GM18499 (cell line): ENCODE data around the gene MARS1.
"Not testable (repeated sequence)": the region's sequence is repeated elsewhere in the genome, so short reads cannot be mapped to it uniquely, and the experiment has no call there.

ENCODE experiments used
- ATAC-seq: cut with Tn5 transposase; IDR thresholded peaks from one replicate; pipeline ENCODE4 v1.9.1; 2021; ENCODE audit warnings: moderate number of reproducible peaks; ENCODE audit not compliant: insufficient read depth, unreplicated experiment

Gene MARS1

DNA sequence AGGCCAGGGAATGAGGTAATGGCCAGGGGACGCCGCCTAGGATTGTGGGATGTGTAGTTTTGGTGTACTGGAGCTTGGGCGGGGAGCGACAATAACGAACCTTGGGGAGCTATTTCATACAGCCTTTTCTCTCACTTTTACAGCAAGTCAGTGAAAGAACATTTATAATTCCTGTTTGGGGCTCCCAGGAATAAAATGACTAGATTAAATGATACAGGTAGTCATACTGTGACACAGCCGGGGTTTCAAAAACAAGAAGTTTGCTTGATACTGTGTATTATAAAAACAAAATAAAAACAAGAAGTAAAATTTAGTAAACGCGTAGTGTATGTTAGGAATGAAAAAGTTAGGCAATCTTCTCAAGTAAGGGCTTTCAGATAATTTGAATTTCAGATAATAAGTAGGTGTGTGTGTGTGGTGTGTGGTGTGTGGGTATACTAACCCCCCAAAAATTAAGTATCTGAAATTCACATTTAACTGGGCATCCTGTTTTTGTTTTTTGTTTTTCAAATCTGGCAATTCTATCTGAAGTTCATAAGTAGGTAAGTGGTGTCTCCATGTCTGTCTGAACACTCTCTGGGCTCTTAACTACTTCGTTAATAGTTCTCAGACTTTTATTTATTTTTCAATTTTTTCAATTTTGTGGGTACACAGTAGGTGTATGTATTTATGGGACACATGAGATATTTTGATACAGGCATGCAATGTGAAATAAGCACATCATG lies 59.6 kb downstream of the MARS1 start:
- no peak for ATAC-seq

DNA sequence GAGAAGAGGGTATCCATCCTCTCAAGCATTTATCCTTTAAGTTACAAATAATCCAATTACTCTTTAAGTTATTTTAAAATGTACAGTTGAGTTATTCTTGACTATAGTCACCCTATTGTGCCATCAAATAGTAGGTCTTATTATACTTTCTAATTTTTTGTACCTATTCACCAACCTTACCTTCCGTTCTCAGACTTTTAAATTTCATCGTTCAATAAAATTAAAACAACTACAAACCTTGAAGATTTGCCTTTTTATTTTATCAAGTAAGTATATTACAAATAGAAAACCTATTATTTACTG lies 60.1 kb downstream of the MARS1 start:
- no peak for ATAC-seq

DNA sequence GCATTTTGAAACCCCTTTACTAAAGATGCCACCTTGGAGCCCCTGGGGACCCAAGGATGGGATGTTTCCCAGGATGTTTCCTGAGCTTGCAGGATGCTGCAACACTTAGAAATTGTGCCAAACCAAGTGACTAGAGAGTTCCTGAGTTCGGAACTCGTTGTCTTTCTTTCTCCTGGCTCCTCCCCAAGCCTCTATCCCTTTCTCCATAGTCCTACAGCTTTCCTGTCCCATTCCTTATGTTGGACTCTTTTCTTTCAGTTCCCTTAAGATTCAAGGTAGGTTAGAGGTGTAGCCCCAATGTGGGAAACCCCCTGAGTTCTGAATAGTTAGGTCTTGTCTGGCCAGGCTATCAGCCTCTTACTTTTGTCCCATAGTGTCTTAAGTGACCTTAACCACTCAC lies 60.6 kb downstream of the MARS1 start:
- no peak for ATAC-seq

DNA sequence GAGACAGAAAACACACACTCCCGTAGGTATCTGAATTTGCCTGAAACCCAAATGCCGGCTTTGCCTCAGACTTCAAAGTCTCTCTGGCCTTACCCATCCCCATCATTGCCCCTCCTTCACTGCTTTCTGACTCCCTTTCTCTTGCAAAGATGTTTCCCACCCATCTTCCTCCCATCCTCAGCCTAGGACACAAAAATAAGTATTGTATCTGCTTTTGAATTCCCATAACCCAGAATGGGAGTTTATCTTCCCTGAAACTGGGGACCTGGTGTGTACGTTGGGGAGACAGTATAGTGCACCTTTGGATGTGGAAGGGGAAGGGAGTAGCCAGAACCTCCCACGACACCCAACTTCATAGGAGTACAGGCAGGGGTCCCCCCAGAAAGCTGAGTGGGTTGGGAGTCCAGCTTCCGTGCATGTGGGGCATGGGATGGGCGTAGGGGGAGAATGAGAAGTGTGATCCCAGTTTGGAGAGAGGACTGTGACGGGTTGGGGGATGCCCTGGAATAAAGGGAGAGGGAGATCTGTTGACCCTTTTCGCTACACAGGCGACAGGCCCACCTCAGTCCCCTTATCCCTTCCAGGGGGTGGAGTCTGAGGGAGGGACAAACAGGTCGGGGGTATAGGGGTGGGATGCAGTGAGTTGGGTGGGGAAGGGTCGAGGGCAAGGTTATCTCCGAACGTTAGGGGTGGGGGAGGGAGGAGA lies 61.5 kb downstream of the MARS1 start:
- no peak for ATAC-seq

DNA sequence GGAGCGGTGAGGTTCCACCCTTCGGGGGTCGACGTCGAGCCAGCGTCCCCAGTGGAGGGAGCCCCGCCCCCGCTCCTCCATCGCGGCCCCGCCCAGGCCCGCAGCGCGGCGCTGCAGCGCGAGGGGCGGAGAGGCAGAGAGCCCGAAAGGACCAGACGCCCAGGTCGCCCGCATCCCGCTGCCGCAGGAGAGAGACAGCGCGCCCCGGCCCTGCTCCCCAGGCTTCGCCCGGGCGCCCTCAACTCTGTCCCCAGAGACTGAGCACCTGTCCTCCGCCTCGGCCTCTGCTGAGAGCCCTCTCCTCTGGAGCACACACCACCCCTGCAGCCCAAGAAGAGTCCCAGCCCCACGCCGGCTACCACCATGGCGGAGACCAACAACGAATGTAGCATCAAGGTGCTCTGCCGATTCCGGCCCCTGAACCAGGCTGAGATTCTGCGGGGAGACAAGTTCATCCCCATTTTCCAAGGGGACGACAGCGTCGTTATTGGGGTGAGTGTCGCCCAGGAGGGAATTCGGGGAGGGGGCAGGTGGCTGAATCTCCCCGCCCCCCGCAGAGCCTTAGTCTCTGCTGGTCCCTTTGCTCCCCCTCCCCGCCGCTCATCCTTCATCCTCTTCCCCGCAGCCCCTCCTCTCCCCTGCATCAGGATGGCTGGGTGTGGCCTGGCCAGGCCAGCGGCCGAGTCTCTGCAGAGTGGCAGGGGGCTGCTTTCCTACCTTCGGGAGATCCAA lies 62.2 kb downstream of the MARS1 start, which contains the start of gene KIF5A:
KIF5A (plus strand) TSS at position 136 of the 732 bp plus-strand sequence; CDS start at position 364, 228 bp downstream.
- no peak for ATAC-seq

DNA sequence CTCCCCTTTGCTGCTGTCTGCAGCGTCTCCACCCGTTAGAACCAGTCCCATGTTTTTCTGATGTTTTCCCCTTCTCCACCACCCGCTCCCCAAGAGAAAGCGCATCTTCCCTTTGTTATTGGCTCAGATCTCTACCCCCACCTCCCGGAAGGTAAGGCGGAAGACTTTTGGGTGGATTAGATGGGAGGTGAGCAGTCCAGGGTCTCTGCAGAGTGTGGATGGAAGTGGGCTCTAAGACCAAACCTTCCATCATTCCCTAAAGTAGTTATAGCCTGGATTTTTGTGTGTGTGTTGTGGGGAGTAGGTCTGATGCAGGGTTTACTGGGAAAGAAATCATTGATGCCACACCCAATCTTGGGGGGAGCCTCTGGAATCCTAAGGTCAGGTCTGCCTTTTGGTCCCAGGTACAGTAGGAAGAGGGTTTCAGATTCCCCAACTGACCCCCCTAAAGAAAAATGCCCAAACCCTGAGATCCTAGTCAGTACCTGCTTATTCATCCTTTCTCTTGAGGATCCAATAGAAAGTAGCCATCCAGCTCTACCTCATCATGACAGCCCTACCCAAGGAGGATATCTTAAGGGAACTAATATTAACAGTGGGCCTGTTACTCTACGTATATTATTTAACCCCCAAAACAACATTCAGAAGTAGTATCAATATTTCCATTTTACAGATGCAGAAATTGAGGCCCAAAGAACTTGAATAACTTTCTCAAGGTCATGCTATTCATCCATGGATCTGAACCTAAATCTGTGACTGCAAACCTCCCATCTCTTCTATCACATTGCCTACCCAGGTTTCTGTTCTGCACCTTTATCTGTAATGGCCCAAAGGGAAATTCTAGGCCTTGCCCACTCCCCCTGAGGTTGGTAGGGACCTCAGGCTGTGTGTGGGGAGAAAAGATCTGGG lies 63.0 kb downstream of the MARS1 start:
- no peak for ATAC-seq

DNA sequence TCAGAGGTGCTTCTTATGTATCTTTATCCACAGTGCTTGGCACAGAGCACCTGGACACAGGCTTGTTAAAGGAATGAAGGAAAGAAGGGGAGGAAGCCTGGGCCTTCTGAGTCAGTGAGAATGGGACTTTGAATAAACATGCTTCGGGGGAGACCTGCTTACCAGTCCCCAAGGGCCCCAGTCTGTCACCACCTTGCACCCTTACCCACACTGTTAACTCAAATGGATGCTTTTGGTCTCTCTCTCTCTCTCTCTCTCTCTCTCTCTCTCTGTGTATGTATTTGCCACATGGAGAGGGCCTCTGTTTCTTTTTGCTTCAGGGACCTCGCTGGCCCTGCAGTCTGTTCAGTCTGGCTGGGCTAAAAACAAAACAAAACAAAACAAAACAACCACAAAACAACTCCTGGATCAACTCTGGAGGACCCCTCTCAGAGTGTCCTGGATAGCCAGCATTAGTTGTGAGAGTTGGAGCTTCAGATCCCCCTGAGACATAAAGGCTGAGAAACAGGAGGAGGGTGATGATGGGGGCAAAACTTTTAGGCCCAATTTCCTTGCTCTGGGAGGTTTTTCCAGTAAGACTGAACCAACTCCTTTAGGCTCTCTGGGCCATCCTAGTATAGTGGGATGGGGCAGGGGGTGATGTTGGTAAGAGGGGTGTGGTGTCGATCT lies 63.9 kb downstream of the MARS1 start:
- ATAC-seq = no peak

DNA sequence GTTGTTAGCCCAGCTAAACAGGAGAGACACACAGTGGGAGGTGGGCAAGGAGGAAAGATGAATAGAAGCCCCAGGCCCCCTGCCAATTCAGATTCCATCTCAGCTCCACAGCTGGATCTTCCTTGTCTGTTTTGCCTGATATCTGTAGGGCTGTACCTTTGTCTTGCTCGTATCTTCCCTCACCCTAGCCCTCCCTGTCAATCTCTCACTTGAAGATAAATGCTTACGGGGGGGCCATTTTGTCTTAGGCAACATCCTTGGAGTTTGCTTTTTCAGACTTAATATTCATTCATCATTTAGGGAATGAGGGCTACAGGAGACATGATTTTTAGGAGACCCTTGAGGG lies 64.4 kb downstream of the MARS1 start:
- no peak for ATAC-seq

DNA sequence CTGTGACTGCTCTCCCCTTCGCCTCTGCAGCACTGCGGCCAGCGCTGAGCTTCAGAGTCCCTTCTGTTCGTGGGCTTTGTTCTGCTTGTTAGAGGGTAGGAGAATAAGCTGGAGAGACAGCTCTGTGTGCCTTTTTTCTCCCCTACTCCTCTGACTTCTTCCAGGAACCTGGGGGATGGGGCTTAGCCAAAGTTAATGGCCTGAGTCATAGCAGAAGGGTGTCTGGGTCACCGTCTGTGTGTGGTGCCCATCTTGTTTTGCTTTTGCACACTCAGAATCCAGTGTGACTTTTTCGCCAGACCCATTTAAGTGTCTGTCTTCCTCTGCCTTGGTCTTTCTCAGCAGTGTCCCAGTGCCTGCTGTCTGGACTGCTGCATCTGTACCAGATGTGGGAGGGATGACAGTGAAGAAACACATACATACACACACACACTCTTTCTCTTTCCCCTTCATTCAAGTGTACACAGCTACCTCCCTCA lies 65.0 kb downstream of the MARS1 start:
- ATAC-seq = no peak

DNA sequence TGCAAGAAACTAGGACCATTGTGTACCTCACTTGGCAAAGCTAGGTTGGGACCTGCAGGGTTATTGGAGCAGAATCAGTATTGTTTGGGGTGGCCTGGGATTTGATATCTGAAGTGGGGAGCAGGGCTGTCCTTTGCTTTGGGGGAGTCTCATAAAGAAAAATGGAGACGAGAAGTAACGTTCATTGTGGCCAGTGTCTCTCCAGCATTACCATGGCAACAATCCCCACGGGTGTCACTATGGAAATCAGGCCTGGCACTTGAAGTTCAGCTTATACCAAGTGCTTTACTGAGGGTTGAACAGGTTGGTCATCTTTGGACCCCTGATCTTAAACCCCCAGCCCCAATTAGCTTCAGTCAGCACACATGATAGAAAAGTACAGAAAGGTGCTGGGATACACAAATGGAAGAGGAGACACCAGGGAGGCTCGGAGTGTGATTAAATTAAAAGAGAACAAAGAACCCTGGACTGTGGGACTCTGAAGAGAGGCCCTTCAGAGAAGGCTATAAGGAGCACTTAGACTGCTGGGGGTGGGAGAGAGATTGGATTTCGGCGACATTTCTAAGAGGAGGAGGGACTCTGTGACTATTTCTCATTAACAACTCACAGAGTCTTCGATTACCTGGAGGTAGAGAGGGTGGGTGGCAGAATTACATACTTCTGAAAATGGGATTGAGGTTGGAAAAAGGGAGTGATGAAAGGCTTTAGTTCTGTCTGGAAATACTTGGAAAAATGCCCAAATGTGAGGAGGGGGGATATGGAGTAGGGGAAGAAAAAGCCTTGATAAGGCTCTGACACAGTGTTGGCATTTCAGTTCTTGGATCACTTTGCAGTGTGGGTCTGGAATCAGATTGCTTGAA lies 65.7 kb downstream of the MARS1 start:
- ATAC-seq = no peak

DNA sequence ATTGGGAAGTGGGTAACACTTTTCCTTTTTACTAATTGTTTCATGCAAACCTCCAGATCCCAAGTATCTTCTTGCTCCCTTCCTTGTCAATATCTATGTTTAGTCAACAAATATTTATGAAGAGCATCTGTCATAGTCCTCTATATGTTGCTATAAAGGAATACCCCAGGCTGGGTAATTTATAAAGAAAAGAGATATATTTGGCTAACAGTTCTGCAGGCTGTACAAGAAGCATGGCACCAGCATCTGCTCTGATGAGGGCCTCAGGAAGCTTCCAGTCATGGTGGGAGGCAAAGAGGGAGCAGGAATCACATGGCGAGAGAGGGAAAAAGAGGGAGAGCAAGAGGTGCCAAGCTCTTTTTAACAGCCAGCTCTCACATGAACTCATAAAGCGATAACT lies 66.6 kb downstream of the MARS1 start:
- no peak for ATAC-seq

DNA sequence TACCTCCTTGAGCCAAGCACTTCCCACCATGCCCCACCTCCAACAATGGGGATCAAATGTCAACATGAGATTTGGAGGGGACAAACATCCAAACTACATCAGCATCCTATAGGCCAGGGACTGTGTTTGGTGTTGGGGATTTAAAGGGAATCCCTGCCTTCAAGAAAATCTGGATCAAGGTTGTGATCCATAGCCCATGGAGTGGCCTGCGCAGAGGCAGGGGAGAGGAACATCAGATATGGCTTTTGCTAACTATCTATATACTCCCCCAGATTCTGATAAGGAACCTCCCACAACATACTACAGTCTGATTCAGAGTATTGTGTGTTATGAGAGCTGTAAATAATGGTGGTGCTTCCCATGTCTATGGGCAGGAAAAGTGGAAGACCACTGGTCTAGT lies 67.0 kb downstream of the MARS1 start:
- no peak for ATAC-seq

DNA sequence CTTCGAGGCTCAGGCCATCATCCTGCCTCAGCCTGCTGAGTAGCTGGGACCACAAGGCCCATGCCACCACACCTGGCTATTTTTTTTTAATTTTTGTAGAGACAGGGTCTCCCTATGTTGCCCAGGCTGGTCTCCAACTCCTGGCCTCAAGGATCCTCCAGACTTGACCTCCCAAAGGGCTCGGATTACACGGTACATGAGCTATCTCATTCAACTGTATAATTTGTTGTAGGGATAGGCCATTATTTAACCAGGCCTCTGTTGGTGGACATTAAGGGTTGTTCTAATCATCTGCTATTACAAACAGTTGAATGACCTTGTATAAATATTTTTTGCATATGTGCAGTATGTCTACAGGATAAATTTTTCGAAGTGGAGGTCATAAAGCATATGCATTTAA lies 71.0 kb downstream of the MARS1 start:
- no peak for ATAC-seq

DNA sequence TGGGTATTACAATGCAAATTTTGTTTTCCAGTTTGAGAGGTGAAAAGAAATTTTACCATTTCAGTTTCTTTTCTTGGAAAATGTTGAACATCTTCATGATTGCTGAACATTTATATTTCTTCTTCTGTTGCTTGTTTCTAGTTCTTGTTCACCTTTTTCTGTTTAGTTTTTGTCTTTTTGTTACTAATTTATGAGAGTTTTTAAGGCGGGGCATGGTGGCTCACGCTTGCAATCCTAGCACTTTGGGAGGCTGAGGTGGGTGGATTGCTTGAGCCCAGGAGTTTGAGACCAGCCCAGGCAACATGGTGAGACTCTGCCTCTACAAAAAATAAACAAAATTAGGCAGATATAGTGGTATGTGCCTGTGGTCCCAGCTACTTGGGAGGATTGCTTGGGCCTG lies 72.6 kb downstream of the MARS1 start:
- no peak for ATAC-seq

DNA sequence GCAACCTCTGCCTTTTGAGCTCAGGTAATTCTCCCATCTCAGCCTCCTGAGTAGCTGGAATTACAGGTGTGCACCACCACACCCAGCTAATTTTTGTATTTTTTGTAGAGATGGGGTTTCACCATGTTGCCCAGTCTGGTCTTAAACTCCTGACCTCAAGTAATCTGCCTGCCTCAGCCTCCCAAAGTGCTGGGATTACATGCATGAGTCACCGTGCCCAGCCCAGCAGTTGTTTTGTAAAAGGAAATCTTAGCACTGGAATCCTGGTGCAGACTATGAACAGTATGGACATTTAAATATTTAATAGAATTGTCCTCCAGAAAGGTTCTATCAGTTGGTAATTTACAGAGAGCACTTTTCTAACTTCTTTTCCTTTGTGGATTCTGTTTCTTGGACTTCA lies 73.2 kb downstream of the MARS1 start:
- not testable (repeated sequence) for ATAC-seq

DNA sequence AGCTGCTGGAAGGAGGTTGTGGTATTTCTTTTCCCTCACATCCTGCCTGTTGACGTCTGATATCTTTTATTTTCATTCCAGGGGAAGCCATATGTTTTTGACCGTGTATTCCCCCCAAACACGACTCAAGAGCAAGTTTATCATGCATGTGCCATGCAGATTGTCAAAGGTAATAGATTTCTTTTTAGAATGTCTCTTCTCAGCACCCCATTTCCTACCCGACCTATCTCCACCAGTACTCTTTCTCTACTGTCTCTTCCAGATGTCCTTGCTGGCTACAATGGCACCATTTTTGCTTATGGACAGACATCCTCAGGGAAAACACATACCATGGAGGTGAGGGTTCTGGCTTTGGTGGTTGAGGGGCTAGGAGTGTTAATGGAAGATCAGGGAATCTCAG lies 75.5 kb downstream of the MARS1 start:
- ATAC-seq = no peak

DNA sequence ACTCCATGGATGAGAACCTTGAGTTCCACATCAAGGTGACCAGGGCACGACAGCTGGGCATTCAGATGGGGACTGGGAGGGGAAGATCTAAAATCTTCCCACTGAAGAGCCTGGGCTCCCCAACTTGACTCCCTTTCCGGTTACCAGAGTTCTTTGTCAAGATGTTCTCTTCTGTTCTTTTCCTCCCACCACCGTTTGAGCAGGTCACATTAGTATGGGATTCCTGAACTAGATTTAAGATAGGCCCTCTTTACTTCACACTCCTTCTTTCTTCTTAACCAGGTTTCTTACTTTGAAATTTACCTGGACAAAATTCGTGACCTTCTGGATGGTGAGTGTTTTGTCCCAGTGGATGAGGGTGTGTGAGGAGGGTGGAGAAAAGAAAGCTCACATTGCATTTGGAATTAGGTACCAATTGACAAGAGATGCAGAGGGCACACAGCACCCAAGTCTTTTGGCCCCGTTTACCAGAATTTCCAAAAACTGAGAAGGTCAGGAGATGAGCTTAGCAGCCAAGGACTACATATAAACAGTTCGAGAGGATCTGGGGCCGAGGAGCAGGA lies 76.4 kb downstream of the MARS1 start:
- ATAC-seq = no peak
